ENCODE results near the gene DHX30. TPM values are rescaled to one million over a fixed set of nuclear protein-coding genes. Genes with fewer than 3 reads are reported as not detected.
"Not testable (repeated sequence)": the region's sequence is repeated elsewhere in the genome, so short reads cannot be mapped to it uniquely, and the experiment has no call there.

Gene DHX30
- polyA plus RNA-seq, 4 donors: 49.7 to 78.7 (median 60.1) TPM

GRCh38 chr3:47882338-47882737 is 79.4 kb downstream of the DHX30 start:
- DNase-seq (ENCODE audit: low read depth in 4 of 4, low spot score in 3 of 4): no peak

- no peak for DNase-seq (ENCODE audit: low read depth in 4 of 4, low spot score in 3 of 4)
These were observed 81.7 kb downstream of the DHX30 start for GRCh38 chr3:47884603-47885002.

- DNase-seq (ENCODE audit: low read depth in 4 of 4, low spot score in 3 of 4): no peak
These were observed 82.2 kb downstream of the DHX30 start for GRCh38 chr3:47885168-47885567.

GRCh38 chr3:47887991-47888390 is 85.1 kb downstream of the DHX30 start:
- DNase-seq (ENCODE audit: low read depth in 4 of 4, low spot score in 3 of 4): not testable (repeated sequence)

GRCh38 chr3:47888986-47889757 is 86.2 kb downstream of the DHX30 start:
- DNase-seq (ENCODE audit: low read depth in 4 of 4, low spot score in 3 of 4): no peak

GRCh38 chr3:47890126-47890827 is 87.3 kb downstream of the DHX30 start:
- DNase-seq (ENCODE audit: low read depth in 4 of 4, low spot score in 3 of 4): peak; percentile 14 to 25 (median 22)

- peak; percentile 32 to 50 (median 42) for DNase-seq (ENCODE audit: low read depth in 4 of 4, low spot score in 3 of 4)
These were observed 88.1 kb downstream of the DHX30 start for GRCh38 chr3:47890828-47891612.

GRCh38 chr3:47891613-47892005 is 88.7 kb downstream of the DHX30 start:
- DNase-seq (ENCODE audit: low read depth in 4 of 4, low spot score in 3 of 4): no peak

- DNase-seq (ENCODE audit: low read depth in 4 of 4, low spot score in 3 of 4): no peak
These were observed 89.5 kb downstream of the DHX30 start for GRCh38 chr3:47892286-47893040.

GRCh38 chr3:47895241-47895640 is 92.3 kb downstream of the DHX30 start:
- DNase-seq (ENCODE audit: low read depth in 4 of 4, low spot score in 3 of 4): no peak

- DNase-seq (ENCODE audit: low read depth in 4 of 4, low spot score in 3 of 4): no peak
These were observed 93.8 kb downstream of the DHX30 start for GRCh38 chr3:47896736-47897135.

- DNase-seq (ENCODE audit: low read depth in 4 of 4, low spot score in 3 of 4): no peak
These were observed 95.0 kb downstream of the DHX30 start for GRCh38 chr3:47897954-47898353.

- no peak for DNase-seq (ENCODE audit: low read depth in 4 of 4, low spot score in 3 of 4)
These were observed 96.7 kb downstream of the DHX30 start for GRCh38 chr3:47899495-47900108.

Other genes with a start within 250 kb of the DHX30 start
- 1 to 10 TPM in 2 of 4 donors, under 1 TPM in 2; 0.93 to 3.1 (median 1.2) TPM for gene CSPG5, start 224.3 kb upstream of the DHX30 start, polyA plus RNA-seq (ENCODE audit: insufficient read length in 4 of 4)
- 100 to 1,000 TPM in 3 of 4 donors, 10 to 100 TPM in 1; 71.7 to 138 (median 124) TPM for gene SMARCC1, start 21.2 kb upstream of the DHX30 start, polyA plus RNA-seq (ENCODE audit: insufficient read length in 4 of 4)
- gene MAP4, start 213.3 kb downstream of the DHX30 start, polyA plus RNA-seq (ENCODE audit: insufficient read length in 4 of 4): 100 to 1,000 TPM; 172 to 203 (median 195) TPM

Measured in left renal pelvis (tissue), 4 donors.